OCI-LY7 (cell line): Measurements from ENCODE around the gene RTEL1. TPM values are rescaled to one million over a fixed set of nuclear protein-coding genes. Genes with fewer than 3 reads are reported as not detected.

Source experiments
- BruUV-seq: library from RNA; stranded (reverse); fragments of 400-500 nt; replicated peaks from 2 replicates; lab custom pipeline; 2021; lab: Mats Ljungman, UMichigan
- CTCF ChIA-PET: fragments of 300-600 bp; sonication (Branson Sonifier 250); formaldehyde crosslinking; loops from one replicate; lab custom pipeline; 2022; ENCODE audit warnings: antibody characterized with exemption; ENCODE audit not compliant: unreplicated experiment; lab: Charles Lee
- POLR2A ChIA-PET: fragments of 300-600 bp; sonication (Branson Sonifier 250); formaldehyde crosslinking; loops from one replicate; lab custom pipeline; 2022; ENCODE audit warnings: antibody characterized with exemption; lab: Charles Lee
- DNase-seq: peaks from one replicate; pipeline ENCODE4 v3.0.0-alpha.2; 2015; ENCODE audit warnings: low spot score
- H2AFZ ChIP-seq: fragments of 200-600 bp; sonication (generic), shearing (Covaris generic); 2 replicates; pipeline ENCODE4 v1.6.1; 2014; ENCODE audit warnings: mild to moderate bottlenecking, antibody characterized with exemption, low read length, moderate library complexity
- H3K27ac ChIP-seq: fragments of 200-600 bp; sonication (generic); 2 replicates; pipeline ENCODE4 v1.5.1; 2014; ENCODE audit warnings: mixed run types, low read depth, mild to moderate bottlenecking, moderate library complexity, low read length, inconsistent platforms; ENCODE audit not compliant: poor library complexity, severe bottlenecking
- H3K36me3 ChIP-seq: fragments of 200-600 bp; sonication (generic); 2 replicates; pipeline ENCODE4 v1.6.1; 2014; ENCODE audit warnings: mild to moderate bottlenecking, antibody characterized with exemption, low read length, moderate library complexity, mixed read lengths; ENCODE audit not compliant: insufficient read depth
- H3K4me1 ChIP-seq: fragments of 200-600 bp; sonication (generic); 2 replicates; pipeline ENCODE4 v1.5.1; 2014; ENCODE audit warnings: mild to moderate bottlenecking, low read length; ENCODE audit not compliant: insufficient read depth, poor library complexity, severe bottlenecking
- H3K4me2 ChIP-seq: fragments of 200-600 bp; sonication (generic); 2 replicates; pipeline ENCODE4 v1.6.1; 2014; ENCODE audit warnings: mild to moderate bottlenecking, low read length
- H3K4me3 ChIP-seq: fragments of 200-600 bp; sonication (generic); 2 replicates; pipeline ENCODE4 v1.5.1; 2014; ENCODE audit warnings: mild to moderate bottlenecking, low read depth, low read length; ENCODE audit not compliant: poor library complexity, severe bottlenecking
- H3K79me2 ChIP-seq: fragments of 200-600 bp; sonication (generic); 2 replicates; pipeline ENCODE4 v1.6.1; 2016; ENCODE audit warnings: low read depth, mild to moderate bottlenecking, low read length, moderate library complexity, mixed read lengths; ENCODE audit not compliant: insufficient read depth
- H3K9me2 ChIP-seq: fragments of 200-600 bp; sonication (generic); 2 replicates; pipeline ENCODE4 v1.6.1; 2016; ENCODE audit warnings: mild to moderate bottlenecking, low read length, mixed read lengths; ENCODE audit not compliant: insufficient read depth
- H3K9me3 ChIP-seq: fragments of 200-600 bp; sonication (generic); 2 replicates; pipeline ENCODE4 v1.6.1; 2014; ENCODE audit warnings: mild to moderate bottlenecking, mixed run types, low read length, mixed read lengths
- H4K20me1 ChIP-seq: fragments of 200-600 bp; sonication (generic); 2 replicates; pipeline ENCODE4 v1.6.1; 2014; ENCODE audit warnings: mild to moderate bottlenecking, antibody characterized with exemption, low read length, moderate library complexity, mixed read lengths; ENCODE audit not compliant: insufficient read depth
- CTCF ChIP-seq: fragments of 200-600 bp; sonication (generic); conservative IDR thresholded peaks from 2 replicates; pipeline ENCODE4 v1.5.1; 2014; ENCODE audit warnings: mild to moderate bottlenecking, antibody characterized with exemption, low read length, moderate library complexity, mixed read lengths
- EZH2phosphoT487 ChIP-seq: fragments of 200-600 bp; sonication (generic); IDR thresholded peaks from 2 replicates; pipeline ENCODE4 v1.6.1; 2018; ENCODE audit warnings: low read depth, borderline replicate concordance, mild to moderate bottlenecking, mixed run types, antibody characterized with exemption, low read length, moderate library complexity, mixed read lengths
- intact Hi-C: fragments of 100-400 bp; cut with micrococcal nuclease; formaldehyde crosslinking; loops from one replicate; pipeline ENCODE4 v1.10.0; 2022; ENCODE audit not compliant: unreplicated experiment
- total RNA-seq, 2 experiments: library from RNA; depleted of rRNA in 1 of 2; stranded (reverse); fragments of >200 nt in 1 of 2; shearing (Covaris generic) in 1 of 2; gene quantifications; 2 replicates each; pipeline ENCODE4 v1.2.3, GENCODE V29; 2014 to 2022

The RTEL1 gene
- total RNA-seq, 2 experiments from 2014 or later, result 22.5 to 47.2 TPM

GRCh38 chr20:63651942-63652191, 6.2 kb upstream of the RTEL1 start:
- H3K4me3 ChIP-seq, result no peak overlapping the region
- H3K27ac ChIP-seq, result no peak overlapping the region
- H2AFZ ChIP-seq, result no peak overlapping the region
- no peak for DNase-seq
- intact Hi-C loops, result no loop called here
- H3K36me3 ChIP-seq, result no peaks in the 10 kb centered on the region
- POLR2A ChIA-PET, result no interaction called here
- TF ChIP-seq EZH2phosphoT487, result no peak
- no peak for TF ChIP-seq CTCF
- no TSS peak for BruUV-seq
- no peaks in the 10 kb centered on the region for H3K9me3 ChIP-seq
- H3K9me2 ChIP-seq, result no peaks in the 10 kb centered on the region
- peaks cover 7% of the 10 kb centered on the region for H3K4me1 ChIP-seq
- H3K4me2 ChIP-seq, result peak overlapping the region; percentile 36; the same call in 1 of the 2 replicates
- CTCF ChIA-PET, result no interaction called here
- H4K20me1 ChIP-seq, result no peaks in the 10 kb centered on the region
- H3K79me2 ChIP-seq, result no peaks in the 10 kb centered on the region

GRCh38 chr20:63652192-63652980, 5.7 kb upstream of the RTEL1 start:
- TF ChIP-seq EZH2phosphoT487 (0 out of 2 replicates have a peak, but pooled peaks have one; percentile 65), CTCF (no peak)
- no TSS peak for BruUV-seq
- H3K36me3 ChIP-seq, result no peaks in the 10 kb centered on the region
- H3K4me1 ChIP-seq, result peaks cover 7% of the 10 kb centered on the region
- no peak overlapping the region for H2AFZ ChIP-seq
- ChIA-PET CTCF (no interaction called here), POLR2A (no interaction called here)
- no peaks in the 10 kb centered on the region for H3K79me2 ChIP-seq
- H4K20me1 ChIP-seq, result no peaks in the 10 kb centered on the region
- intact Hi-C loops, result no loop called here
- peak overlapping the region; percentile 36; the same call in 1 of the 2 replicates for H3K4me2 ChIP-seq
- H3K27ac ChIP-seq, result no peak overlapping the region
- no peaks in the 10 kb centered on the region for H3K9me3 ChIP-seq
- no peak for DNase-seq
- H3K9me2 ChIP-seq, result no peaks in the 10 kb centered on the region
- no peak overlapping the region for H3K4me3 ChIP-seq
